ENCODE results near the gene ETFB.

DNA sequence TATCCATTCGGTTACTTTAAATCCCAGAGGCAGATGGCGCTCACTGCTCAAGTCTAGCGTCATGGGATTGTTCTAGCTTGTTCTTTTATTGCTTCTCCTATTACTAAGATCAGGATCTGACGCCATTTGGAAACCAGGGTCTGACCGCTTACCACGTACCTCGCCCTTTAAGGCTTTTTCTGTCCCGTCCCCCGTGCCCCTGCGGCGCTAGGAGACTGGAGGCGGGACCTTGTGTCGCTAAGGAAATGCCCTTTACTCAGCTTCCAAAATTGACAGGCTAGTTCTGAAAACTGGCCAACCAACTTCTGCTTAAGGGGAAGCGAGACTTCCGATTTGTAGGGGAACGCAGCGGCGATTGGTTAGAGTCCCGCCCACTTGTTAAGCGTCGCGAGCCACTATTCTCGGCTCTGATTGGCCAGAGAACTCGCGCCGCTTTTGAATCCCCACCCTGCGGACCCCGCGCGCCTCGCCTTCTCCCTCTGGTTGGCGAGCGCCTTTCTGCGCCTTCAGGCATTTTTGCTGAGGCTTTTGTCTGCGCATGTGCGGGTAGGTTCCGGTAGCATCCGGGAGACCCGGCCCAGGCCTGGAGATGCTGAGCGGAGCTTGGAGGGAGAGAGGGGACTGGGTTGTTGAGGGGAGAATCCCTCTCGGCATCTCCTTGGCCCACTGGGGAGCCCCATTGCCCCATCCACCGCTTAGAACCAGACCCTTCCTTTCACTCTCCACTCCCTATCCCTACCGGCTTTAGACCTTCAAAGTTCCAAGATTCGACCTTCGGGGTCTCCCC is 28.1 kb upstream of the ETFB start:
- TF ChIP-seq ZNF501 (tag by site-specific recombination; IDR thresholded peaks at IDR 0.05) = peak; percentile 38; the same call in 1 of the 2 replicates
- TF ChIP-seq, protein P1, sequence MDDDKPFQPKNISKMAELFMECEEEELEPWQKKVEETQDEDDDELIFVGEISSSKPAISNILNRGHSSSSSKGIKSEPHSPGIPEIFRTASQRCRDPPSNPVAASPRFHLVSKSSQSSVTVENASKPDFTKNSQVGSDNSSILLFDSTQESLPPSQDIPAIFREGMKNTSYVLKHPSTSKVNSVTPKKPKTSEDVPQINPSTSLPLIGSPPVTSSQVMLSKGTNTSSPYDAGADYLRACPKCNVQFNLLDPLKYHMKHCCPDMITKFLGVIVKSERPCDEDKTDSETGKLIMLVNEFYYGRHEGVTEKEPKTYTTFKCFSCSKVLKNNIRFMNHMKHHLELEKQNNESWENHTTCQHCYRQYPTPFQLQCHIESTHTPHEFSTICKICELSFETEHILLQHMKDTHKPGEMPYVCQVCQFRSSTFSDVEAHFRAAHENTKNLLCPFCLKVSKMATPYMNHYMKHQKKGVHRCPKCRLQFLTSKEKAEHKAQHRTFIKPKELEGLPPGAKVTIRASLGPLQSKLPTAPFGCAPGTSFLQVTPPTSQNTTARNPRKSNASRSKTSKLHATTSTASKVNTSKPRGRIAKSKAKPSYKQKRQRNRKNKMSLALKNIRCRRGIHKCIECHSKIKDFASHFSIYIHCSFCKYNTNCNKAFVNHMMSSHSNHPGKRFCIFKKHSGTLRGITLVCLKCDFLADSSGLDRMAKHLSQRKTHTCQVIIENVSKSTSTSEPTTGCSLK (tag by site-specific recombination; IDR thresholded peaks at IDR 0.05) = no peak
- TF ChIP-seq, protein P2, sequence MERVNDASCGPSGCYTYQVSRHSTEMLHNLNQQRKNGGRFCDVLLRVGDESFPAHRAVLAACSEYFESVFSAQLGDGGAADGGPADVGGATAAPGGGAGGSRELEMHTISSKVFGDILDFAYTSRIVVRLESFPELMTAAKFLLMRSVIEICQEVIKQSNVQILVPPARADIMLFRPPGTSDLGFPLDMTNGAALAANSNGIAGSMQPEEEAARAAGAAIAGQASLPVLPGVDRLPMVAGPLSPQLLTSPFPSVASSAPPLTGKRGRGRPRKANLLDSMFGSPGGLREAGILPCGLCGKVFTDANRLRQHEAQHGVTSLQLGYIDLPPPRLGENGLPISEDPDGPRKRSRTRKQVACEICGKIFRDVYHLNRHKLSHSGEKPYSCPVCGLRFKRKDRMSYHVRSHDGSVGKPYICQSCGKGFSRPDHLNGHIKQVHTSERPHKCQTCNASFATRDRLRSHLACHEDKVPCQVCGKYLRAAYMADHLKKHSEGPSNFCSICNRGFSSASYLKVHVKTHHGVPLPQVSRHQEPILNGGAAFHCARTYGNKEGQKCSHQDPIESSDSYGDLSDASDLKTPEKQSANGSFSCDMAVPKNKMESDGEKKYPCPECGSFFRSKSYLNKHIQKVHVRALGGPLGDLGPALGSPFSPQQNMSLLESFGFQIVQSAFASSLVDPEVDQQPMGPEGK (tag by site-specific recombination; IDR thresholded peaks at IDR 0.05) = no peak
- no peak; the same call in 1 of the 2 replicates for TF ChIP-seq ZSCAN30 (tag by site-specific recombination; IDR thresholded peaks at IDR 0.05)

Data from HEK293 (cell line).